OCI-M2 (cell line): ENCODE measurements around the gene FANCC.

Experiments used
- DNase-seq: peaks from one replicate; lab custom pipeline; 2025; ENCODE audit not compliant: unreplicated experiment; lab: John Stamatoyannopoulos, UW

FANCC gene

DNA sequence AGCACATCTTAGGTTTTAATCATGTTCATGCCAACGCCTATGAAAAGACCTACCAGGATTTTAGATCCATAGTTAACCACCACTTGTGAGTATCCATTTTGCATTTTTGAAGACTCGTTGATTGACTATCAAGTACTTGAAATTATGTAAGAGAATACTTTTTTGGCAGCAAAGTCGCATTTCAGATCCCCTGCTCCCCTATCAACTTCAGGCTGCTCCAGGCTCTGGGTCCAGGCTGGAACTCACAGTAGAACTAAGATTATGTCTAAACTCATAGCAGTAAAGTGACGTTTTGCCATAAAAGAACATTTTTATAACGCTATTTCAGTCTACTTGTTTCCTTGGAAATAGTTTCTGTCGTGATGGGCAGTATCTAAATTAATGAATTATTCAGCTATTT is 267.7 kb downstream of the FANCC start:
- DNase-seq = no peak
